HK-2 (cell line): Measurements from ENCODE around the gene PTCH2.

Experiments used
- DNase-seq: peaks from one replicate; pipeline ENCODE4 v3.0.0-alpha.2; 2018; ENCODE audit not compliant: unreplicated experiment

Gene PTCH2

DNA sequence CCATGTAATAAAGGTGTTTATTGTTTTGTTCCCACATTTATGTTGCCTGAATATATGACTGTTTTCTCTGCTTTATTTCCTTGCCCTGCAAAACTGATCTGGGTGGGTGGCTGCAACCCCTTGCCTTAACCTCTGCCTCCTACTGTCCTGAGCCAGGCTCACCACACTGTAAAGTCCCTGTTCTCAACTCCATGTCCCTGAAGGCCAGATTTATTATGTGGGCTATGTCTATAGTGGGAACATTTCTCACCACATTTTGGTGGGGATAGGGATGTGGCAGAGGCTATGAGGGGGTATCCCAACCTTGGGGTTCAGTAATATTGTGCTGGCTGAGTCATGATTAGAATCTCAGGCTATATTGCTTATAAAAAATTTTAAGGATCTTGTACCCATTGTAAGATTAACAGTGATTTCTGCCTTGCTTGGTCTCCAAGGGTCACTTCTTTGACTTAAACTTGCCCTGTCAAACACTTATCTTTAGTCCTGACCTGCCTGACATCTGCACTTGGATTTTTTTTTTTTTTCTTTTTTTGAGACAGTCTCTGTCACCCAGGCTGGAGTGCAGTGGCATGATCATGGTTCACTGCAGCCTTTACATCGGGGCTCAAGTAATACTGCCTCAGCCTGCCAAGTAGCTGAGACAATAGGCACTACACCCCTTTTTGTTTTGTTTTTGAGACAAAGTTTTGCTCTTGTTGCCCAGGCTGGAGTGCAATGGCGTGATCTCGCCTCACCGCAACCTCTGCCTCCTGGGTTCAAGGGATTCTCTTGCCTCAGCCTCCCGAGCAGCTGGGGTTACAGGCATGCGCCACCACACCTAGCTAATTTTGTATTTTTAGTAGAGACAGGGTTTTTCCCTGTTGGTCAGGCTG is 64.1 kb downstream of the PTCH2 start:
- DNase-seq = no peak

DNA sequence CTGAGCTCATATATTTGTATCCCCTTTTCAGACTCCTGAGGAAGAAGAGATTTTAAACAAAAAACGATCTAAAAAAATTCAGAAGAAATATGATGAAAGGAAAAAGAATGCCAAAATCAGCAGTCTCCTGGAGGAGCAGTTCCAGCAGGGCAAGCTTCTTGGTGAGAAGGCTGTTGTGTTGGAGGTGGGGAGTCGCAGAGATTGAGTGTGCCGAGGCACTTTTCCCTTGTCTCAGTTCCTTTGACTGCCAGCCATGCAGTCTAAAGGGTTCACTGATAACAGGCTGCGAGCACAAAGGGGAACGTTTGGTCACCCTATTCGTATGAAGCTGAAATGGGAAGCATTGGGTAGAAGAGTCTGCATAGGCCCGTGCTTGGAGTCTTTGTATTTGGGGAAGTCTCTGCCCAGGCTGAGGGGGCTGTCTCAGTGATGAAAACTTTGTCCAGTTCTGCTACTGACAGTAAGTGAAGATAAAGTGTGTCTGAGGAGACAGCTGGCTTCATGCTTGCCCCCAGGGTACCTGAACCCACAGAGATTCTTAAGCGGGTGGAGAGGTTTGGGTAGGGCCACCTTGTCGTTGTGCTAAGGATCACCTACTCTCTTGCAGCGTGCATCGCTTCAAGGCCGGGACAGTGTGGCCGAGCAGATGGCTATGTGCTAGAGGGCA is 65.0 kb downstream of the PTCH2 start:
- no peak for DNase-seq

DNA sequence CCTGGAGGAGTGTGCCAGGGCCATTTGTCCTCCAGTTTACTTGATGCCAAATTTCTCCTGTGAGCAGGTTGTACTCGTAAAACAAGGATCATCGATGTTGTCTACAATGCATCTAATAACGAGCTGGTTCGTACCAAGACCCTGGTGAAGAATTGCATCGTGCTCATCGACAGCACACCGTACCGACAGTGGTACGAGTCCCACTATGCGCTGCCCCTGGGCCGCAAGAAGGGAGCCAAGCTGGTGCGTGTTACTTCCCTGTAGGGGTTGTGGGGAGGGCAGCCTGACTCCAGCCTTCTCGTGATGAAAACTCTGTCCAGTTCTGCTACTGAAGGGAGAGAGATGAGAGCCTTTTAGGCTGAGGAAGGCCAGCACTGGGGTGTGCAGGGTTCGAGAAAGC is 65.5 kb downstream of the PTCH2 start:
- DNase-seq = no peak

DNA sequence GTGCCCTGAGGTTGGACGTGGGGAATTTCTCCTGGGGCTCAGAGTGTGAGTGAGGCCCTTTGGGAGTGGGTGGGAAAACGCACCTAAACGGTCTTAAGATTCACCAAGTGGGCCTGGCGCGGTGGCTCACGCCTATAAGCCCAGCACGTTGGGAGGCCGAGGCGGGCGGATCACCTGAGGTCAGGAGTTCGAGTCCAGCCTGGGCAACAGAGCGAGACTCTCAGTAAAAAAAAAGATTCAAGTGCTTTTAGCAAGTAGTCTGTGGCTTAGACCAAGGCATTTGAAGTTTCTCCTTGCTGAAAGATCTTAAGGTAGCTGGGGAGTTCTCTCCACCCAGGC is 66.4 kb downstream of the PTCH2 start:
- DNase-seq = no peak

DNA sequence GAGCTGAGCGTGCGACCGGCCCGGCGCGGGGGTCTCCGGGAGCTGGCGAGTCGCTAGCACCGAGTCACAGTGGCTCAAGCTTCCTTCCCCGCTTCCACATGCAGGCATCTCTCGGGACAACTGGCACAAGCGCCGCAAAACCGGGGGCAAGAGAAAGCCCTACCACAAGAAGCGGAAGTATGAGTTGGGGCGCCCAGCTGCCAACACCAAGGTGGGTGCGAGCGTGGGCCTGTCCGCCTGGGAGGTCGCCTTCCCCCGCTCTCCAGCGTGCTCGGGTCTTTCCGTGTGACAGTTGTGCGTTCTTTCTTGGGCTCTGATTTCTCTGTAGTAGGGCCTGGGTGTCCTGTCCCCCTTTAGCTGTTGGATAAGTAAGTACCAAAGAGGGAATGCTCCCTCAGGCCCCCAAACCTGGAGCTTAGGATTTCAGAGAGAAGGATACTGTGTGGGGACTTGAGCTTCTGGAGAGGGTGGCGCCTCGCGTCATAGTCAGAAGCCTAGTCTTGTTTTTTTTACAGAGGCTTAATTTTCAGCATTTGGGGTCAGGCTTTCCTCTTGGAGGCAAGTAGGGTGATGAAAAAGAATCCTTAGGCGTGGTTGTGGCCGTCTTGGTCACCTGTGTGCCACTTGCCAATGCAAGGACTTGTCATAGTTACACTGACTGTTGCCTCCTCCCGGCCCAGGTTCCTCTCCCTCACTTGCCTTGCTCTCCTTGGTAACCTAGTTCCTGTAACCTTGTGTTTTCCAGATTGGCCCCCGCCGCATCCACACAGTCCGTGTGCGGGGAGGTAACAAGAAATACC is 66.9 kb downstream of the PTCH2 start:
- no peak for DNase-seq

DNA sequence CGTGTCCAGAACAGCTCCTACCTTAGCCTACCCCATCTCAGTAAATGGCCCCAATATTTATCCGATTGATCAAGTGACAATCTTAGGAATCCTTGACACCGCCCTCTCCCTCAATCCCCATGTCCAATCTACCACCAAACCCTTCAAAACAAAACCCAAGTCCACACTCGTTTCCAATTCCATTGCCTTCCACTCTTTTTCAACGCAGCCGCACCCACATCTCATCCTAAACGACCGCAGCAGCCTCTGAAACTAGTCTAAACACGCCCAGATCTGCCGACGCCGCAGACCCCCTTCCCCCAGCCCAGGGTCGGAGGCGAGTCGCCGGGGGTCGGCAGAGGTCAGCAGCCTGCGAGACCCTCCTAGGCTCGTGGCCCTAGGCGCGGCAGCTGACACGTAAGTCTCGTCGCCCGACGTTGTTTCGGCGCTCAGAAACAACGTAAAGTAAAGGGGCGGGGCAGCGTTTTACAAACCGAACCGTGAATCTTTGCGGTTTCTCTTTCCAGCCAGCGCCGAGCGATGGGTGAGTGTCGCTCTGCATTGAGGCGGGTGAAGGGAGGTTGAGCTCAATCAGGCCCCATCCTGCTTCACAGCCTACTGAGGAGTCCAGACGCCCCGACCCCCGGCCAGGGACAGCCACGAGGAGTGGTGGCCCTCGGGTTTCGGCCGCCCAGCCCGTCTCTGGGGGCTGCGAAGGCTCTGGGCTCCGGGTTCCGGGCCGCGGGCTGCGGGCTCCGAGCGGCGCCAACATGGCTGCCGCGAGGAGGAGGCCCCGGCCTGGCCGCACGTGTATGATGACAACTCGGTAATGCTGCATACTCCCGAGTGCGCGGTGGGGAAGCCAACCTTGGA is 67.7 kb downstream of the PTCH2 start, which contains the start of gene RPS8:
RPS8 (plus strand) TSS at position 463 of the 852 bp plus-strand sequence; CDS start at position 520, 57 bp downstream.
- peak; percentile 88 for DNase-seq
